ENCODE measurements around the gene PSMG2. TPM values are rescaled to one million over a fixed set of nuclear protein-coding genes. Genes with fewer than 3 reads are reported as not detected.

PSMG2 gene
- total RNA-seq, 2 donors from 2014 or later: 65.5 to 70.2 TPM

- no peak for DNase-seq
- no peaks in the 10 kb centered on the region for H3K27me3 ChIP-seq (ENCODE audit: control insufficient read depth, insufficient read depth, low read length, poor library complexity, severe bottlenecking)
- H3K36me3 ChIP-seq (ENCODE audit: control insufficient read depth, insufficient read depth, low read length): no peaks in the 10 kb centered on the region
- peaks cover 9% of the 10 kb centered on the region for H3K4me1 ChIP-seq (ENCODE audit: control insufficient read depth, insufficient read depth, low read length)
- H3K27ac ChIP-seq (ENCODE audit: low read depth, low read length): no peak overlapping the region
- Mint-ChIP-seq H3K27me3 (ENCODE audit: insufficient read depth) (no peaks in the 10 kb centered on the region), H3K27ac (no peak overlapping the region), H3K4me3 (no peak overlapping the region), H3K4me1 (peaks cover 9% of the 10 kb centered on the region), H3K9me3 (no peaks in the 10 kb centered on the region), H3K36me3 (ENCODE audit: low read depth) (no peaks in the 10 kb centered on the region)
- H3K4me3 ChIP-seq (ENCODE audit: low read length): no peak overlapping the region
- no peak overlapping the region for H3K9ac ChIP-seq (ENCODE audit: extremely low read depth, low read length, poor library complexity, severe bottlenecking)
- no peak for TF ChIP-seq CTCF (conservative IDR thresholded peaks at IDR 0.05)
- no peaks in the 10 kb centered on the region for H3K9me3 ChIP-seq (ENCODE audit: control insufficient read depth, low read length)
- WGBS, 2 experiments (ENCODE audit: insufficient coverage in 1 of 2, insufficient read length in 1 of 2): 73 to 78% methylated on average over 4 of the region's 4 CpGs
Measured at GRCh38 chr18:12769644-12770440, 67.0 kb downstream of the PSMG2 start.

GRCh38 chr18:12770469-12771219 lies 67.8 kb downstream of the PSMG2 start:
- no peaks in the 10 kb centered on the region for H3K36me3 ChIP-seq (ENCODE audit: control insufficient read depth, insufficient read depth, low read length)
- H3K9me3 Mint-ChIP-seq: no peaks in the 10 kb centered on the region
- 94 to 96% methylated on average over 14 to 15 of the region's 15 CpGs for WGBS, 2 experiments (ENCODE audit: insufficient coverage in 1 of 2, insufficient read length in 1 of 2)
- H3K27me3 Mint-ChIP-seq (ENCODE audit: insufficient read depth): no peaks in the 10 kb centered on the region
- H3K9me3 ChIP-seq (ENCODE audit: control insufficient read depth, low read length): no peaks in the 10 kb centered on the region
- H3K36me3 Mint-ChIP-seq (ENCODE audit: low read depth): no peaks in the 10 kb centered on the region
- no peaks in the 10 kb centered on the region for H3K27me3 ChIP-seq (ENCODE audit: control insufficient read depth, insufficient read depth, low read length, poor library complexity, severe bottlenecking)
- H3K27ac ChIP-seq (ENCODE audit: low read depth, low read length): no peak overlapping the region
- peaks cover 9% of the 10 kb centered on the region for H3K4me1 ChIP-seq (ENCODE audit: control insufficient read depth, insufficient read depth, low read length)
- H3K4me3 Mint-ChIP-seq: no peak overlapping the region
- no peak overlapping the region for H3K4me3 ChIP-seq (ENCODE audit: low read length)
- H3K4me1 Mint-ChIP-seq: peaks cover 9% of the 10 kb centered on the region
- no peak for TF ChIP-seq CTCF (conservative IDR thresholded peaks at IDR 0.05)
- DNase-seq: no peak
- H3K9ac ChIP-seq (ENCODE audit: extremely low read depth, low read length, poor library complexity, severe bottlenecking): no peak overlapping the region
- no peak overlapping the region for H3K27ac Mint-ChIP-seq

GRCh38 chr18:12772111-12772510 lies 69.3 kb downstream of the PSMG2 start:
- no peak for TF ChIP-seq CTCF (conservative IDR thresholded peaks at IDR 0.05)
- no peaks in the 10 kb centered on the region for H3K9me3 ChIP-seq (ENCODE audit: control insufficient read depth, low read length)
- Mint-ChIP-seq H3K36me3 (ENCODE audit: low read depth) (no peaks in the 10 kb centered on the region), H3K4me1 (peaks cover 1% of the 10 kb centered on the region), H3K27ac (no peak overlapping the region), H3K9me3 (peaks cover 6% of the 10 kb centered on the region), H3K27me3 (ENCODE audit: insufficient read depth) (peaks cover 6% of the 10 kb centered on the region), H3K4me3 (no peak overlapping the region)
- no peak overlapping the region for H3K27ac ChIP-seq (ENCODE audit: low read depth, low read length)
- peaks cover 3% of the 10 kb centered on the region for H3K4me1 ChIP-seq (ENCODE audit: control insufficient read depth, insufficient read depth, low read length)
- H3K36me3 ChIP-seq (ENCODE audit: control insufficient read depth, insufficient read depth, low read length): no peaks in the 10 kb centered on the region
- no peak for DNase-seq
- WGBS, 2 experiments (ENCODE audit: insufficient coverage in 1 of 2, insufficient read length in 1 of 2): 91 to 92% methylated on average over 5 to 6 of the region's 6 CpGs
- no peak overlapping the region for H3K9ac ChIP-seq (ENCODE audit: extremely low read depth, low read length, poor library complexity, severe bottlenecking)
- no peaks in the 10 kb centered on the region for H3K27me3 ChIP-seq (ENCODE audit: control insufficient read depth, insufficient read depth, low read length, poor library complexity, severe bottlenecking)
- H3K4me3 ChIP-seq (ENCODE audit: low read length): no peak overlapping the region
